Measurements from ENCODE around the gene METRN.

GRCh38 chr16:684961-685696, 29.8 kb upstream of the METRN start:
- TF ChIP-seq SP1 (IDR thresholded peaks at IDR 0.05) (no peak), ELF4 (IDR thresholded peaks at IDR 0.05) (no peak), FOXM1 (IDR thresholded peaks at IDR 0.05; ENCODE audit: borderline replicate concordance) (no peak), SUZ12 (IDR thresholded peaks at IDR 0.05) (no peak), FOXK2 (IDR thresholded peaks at IDR 0.05) (no peak), ARNT (IDR thresholded peaks at IDR 0.05) (no peak), FOXA1 (IDR thresholded peaks at IDR 0.05) (no peak), BHLHE40 (IDR thresholded peaks at IDR 0.05; ENCODE audit: borderline replicate concordance) (no peak), ZNF384 (IDR thresholded peaks at IDR 0.05) (no peak), TARDBP (IDR thresholded peaks at IDR 0.05) (no peak), LEF1 (IDR thresholded peaks at IDR 0.05; ENCODE audit: borderline replicate concordance) (no peak), HDGF (IDR thresholded peaks at IDR 0.05; ENCODE audit: borderline replicate concordance) (no peak), L3MBTL2 (conservative IDR thresholded peaks at IDR 0.05) (no peak)
- TF ChIP-seq, protein P1, sequence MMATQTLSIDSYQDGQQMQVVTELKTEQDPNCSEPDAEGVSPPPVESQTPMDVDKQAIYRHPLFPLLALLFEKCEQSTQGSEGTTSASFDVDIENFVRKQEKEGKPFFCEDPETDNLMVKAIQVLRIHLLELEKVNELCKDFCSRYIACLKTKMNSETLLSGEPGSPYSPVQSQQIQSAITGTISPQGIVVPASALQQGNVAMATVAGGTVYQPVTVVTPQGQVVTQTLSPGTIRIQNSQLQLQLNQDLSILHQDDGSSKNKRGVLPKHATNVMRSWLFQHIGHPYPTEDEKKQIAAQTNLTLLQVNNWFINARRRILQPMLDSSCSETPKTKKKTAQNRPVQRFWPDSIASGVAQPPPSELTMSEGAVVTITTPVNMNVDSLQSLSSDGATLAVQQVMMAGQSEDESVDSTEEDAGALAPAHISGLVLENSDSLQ (IDR thresholded peaks at IDR 0.05): no peak

Data from HEK293T (cell line).